BLaER1 treated with 17β-estradiol and CSF1 and Interleukin-3, amounts not matched to agents 10 nM and 100 nM (cell line): ENCODE measurements around the gene RHEBL1.

Experiments used
- H3K27ac ChIP-seq, 11 experiments: shearing (Covaris generic); formaldehyde crosslinking; 2 replicates each; pipeline ENCODE4 v1.8.1; 2022
- H3K27me3 ChIP-seq, 11 experiments: shearing (Covaris generic); formaldehyde crosslinking; 2 replicates each; pipeline ENCODE4 v1.8.1; 2022
- H3K36me3 ChIP-seq, 11 experiments: shearing (Covaris generic); formaldehyde crosslinking; 2 replicates each; pipeline ENCODE4 v1.8.1; 2022
- H3K4me1 ChIP-seq, 10 experiments: shearing (Covaris generic); formaldehyde crosslinking; 2 replicates each; pipeline ENCODE4 v1.8.1; 2022
- H3K4me2 ChIP-seq, 11 experiments: shearing (Covaris generic); formaldehyde crosslinking; 2 replicates each; pipeline ENCODE4 v1.8.1; 2022
- H3K4me3 ChIP-seq, 10 experiments: shearing (Covaris generic); formaldehyde crosslinking; 2 replicates each; pipeline ENCODE4 v1.8.1; 2022
- H3K9ac ChIP-seq, 11 experiments: shearing (Covaris generic); formaldehyde crosslinking; 2 replicates each; pipeline ENCODE4 v1.8.1; 2022
- H3K9me3 ChIP-seq, 11 experiments: shearing (Covaris generic); formaldehyde crosslinking; replicated peaks in 1 of 11; 2 replicates each; pipeline ENCODE4 v1.8.1; 2022
- H4K20me1 ChIP-seq, 11 experiments: shearing (Covaris generic); formaldehyde crosslinking; 2 replicates each; pipeline ENCODE4 v1.8.1; 2022
- Cebpa-rat ChIP-seq, 11 experiments: shearing (Covaris generic); IDR thresholded peaks; 2 replicates each; pipeline ENCODE4 v1.8.1; 2022

RHEBL1 gene

GRCh38 chr12:49018261-49019119, 51.3 kb downstream of the RHEBL1 start, which contains the start of gene PRKAG1:
Gene PRKAG1, minus strand, starts transcription at chr12:49018776. Its CDS starts 36 bp downstream, at chr12:49018740.
- peaks cover 23 to 31% (median 28%) of the 10 kb centered on the region in 11 experiments for H3K36me3 ChIP-seq
- H3K4me1 ChIP-seq: peaks cover 25 to 47% (median 38%) of the 10 kb centered on the region in 10 experiments
- H3K27ac ChIP-seq: peak within 1 kb of the TSS; percentile 89 to 99 (median 95)
- peak in 5 of 11 experiments; percentile 31 to 89 (median 64); a peak in 8 of 22 replicates for TF ChIP-seq Cebpa-rat (IDR thresholded peaks at IDR 0.05)
- H3K4me3 ChIP-seq: peak within 1 kb of the TSS; percentile 71 to 85 (median 74)
- H3K9me3 ChIP-seq: no peaks in the 10 kb centered on the region
- H4K20me1 ChIP-seq: peaks cover 0 to 26% (median 11%) of the 10 kb centered on the region in 11 experiments; a peak in 11 of 22 replicates
- H3K4me2 ChIP-seq: peak within 1 kb of the TSS; percentile 83 to 95 (median 90)
- H3K9ac ChIP-seq: peak within 1 kb of the TSS; percentile 90 to 97 (median 92)
- H3K27me3 ChIP-seq: no peaks in the 10 kb centered on the region

DNA sequence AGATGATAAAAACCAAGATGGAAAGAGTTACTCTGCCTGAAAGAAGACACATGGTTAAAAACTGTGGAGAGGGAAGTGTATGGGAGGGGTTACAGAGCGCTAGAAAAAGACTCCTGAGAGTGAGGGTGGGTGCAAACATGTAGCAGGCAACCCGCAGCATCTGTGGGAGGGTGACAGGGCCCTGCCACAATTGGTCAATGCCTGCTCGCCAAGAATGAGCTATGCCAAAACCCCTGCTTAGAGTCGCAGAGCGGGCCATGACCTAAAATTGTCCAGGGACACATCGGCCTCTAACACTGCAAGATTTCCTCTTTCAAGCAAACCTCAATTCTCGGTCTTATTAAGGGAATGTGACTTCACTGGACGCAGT, 51.9 kb downstream of the RHEBL1 start:
- peaks cover 25 to 47% (median 38%) of the 10 kb centered on the region in 10 experiments for H3K4me1 ChIP-seq
- H3K9ac ChIP-seq: peak overlapping the region; percentile 90 to 97 (median 92)
- no peaks in the 10 kb centered on the region for H3K27me3 ChIP-seq
- H3K27ac ChIP-seq: peak overlapping the region; percentile 89 to 99 (median 95)
- peak overlapping the region; percentile 71 to 85 (median 74) for H3K4me3 ChIP-seq
- H4K20me1 ChIP-seq: peaks cover 0 to 20% (median 5%) of the 10 kb centered on the region in 11 experiments; a peak in 10 of 22 replicates
- no peak for TF ChIP-seq Cebpa-rat (IDR thresholded peaks at IDR 0.05)
- H3K9me3 ChIP-seq: no peaks in the 10 kb centered on the region
- H3K4me2 ChIP-seq: peak overlapping the region; percentile 73 to 95 (median 86)
- peaks cover 17 to 31% (median 27%) of the 10 kb centered on the region in 11 experiments for H3K36me3 ChIP-seq

GRCh38 chr12:49015196-49015595, 54.6 kb downstream of the RHEBL1 start:
- Histone ChIP-seq H3K9me3 (no peaks in the 10 kb centered on the region), H3K27me3 (no peaks in the 10 kb centered on the region), H3K4me1 (peaks cover 19 to 33% (median 21%) of the 10 kb centered on the region in 10 experiments), H3K27ac (no peak overlapping the region), H4K20me1 (peaks cover 0 to 20% (median 0%) of the 10 kb centered on the region in 11 experiments; a peak in 4 of 22 replicates), H3K36me3 (peaks cover 26 to 36% (median 33%) of the 10 kb centered on the region in 11 experiments), H3K4me2 (0 out of 22 replicates have a peak overlapping the region, but pooled peaks of 2 of the 11 experiments have one; percentile 7 to 15), H3K9ac (0 out of 22 replicates have a peak overlapping the region, but pooled peaks of 1 of the 11 experiments have one; percentile 3), H3K4me3 (no peak overlapping the region)
- TF ChIP-seq Cebpa-rat (IDR thresholded peaks at IDR 0.05): no peak
